Kidney epithelial cell (primary cell): Measurements from ENCODE around the gene PGAP1. TPM values are rescaled to one million over a fixed set of nuclear protein-coding genes. Genes with fewer than 3 reads are reported as not detected.

ENCODE experiments used
- DNase-seq: peaks from one replicate; pipeline ENCODE4 v3.0.0-alpha.2; 2010; ENCODE audit warnings: low read depth
- H3K27me3 ChIP-seq: 2 replicates; pipeline ENCODE4 v1.6.0; 2011; ENCODE audit warnings: low read length; ENCODE audit not compliant: control insufficient read depth, insufficient read depth
- H3K36me3 ChIP-seq: 2 replicates; pipeline ENCODE4 v1.5.1; 2011; ENCODE audit warnings: low read length; ENCODE audit not compliant: control insufficient read depth, insufficient read depth
- H3K4me3 ChIP-seq: 2 replicates; pipeline ENCODE4 v1.5.1; 2011; ENCODE audit warnings: low read depth, mild to moderate bottlenecking, control low read depth, low read length
- CTCF ChIP-seq: IDR thresholded peaks from 2 replicates; pipeline ENCODE4 v1.5.1; 2011; ENCODE audit warnings: mild to moderate bottlenecking, moderate library complexity, low read length, control low read depth, inconsistent platforms; ENCODE audit not compliant: insufficient read depth, poor library complexity, severe bottlenecking
- total RNA-seq: library from RNA; depleted of rRNA; stranded (reverse); fragments of >200 nt; gene quantifications from 2 replicates; pipeline ENCODE4 v1.2.3, GENCODE V29; 2015

The PGAP1 gene
- total RNA-seq, 1 donor from 2014 or later: 5.3 TPM

DNA sequence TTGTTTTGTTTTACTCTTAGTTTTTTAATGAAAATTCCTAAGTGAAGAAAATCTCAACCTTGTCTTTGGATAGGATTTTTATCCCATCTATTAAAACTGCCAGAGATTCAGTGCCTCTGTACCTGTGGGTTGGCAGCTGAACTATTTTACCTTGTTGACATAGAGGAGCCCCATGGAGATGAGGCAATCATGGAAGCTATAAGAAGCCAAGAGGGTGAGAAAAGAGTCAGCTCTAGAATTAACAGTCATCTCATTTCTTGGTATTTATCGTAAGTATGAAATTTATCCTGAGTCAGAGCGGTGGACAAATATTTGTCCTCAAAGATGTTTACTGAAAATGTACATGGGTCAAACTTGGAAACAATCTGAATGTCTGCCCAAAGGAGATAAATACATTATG, 35.8 kb upstream of the PGAP1 start:
- no peaks in the 10 kb centered on the region for H3K36me3 ChIP-seq
- H3K4me3 ChIP-seq: no peak overlapping the region
- H3K27me3 ChIP-seq: no peaks in the 10 kb centered on the region
- no peak for TF ChIP-seq CTCF
- DNase-seq: no peak

GRCh38 chr2:196961889-196962288, 35.4 kb upstream of the PGAP1 start:
- Histone ChIP-seq H3K36me3 (no peaks in the 10 kb centered on the region), H3K27me3 (no peaks in the 10 kb centered on the region), H3K4me3 (no peak overlapping the region)
- no peak for TF ChIP-seq CTCF
- no peak for DNase-seq

DNA sequence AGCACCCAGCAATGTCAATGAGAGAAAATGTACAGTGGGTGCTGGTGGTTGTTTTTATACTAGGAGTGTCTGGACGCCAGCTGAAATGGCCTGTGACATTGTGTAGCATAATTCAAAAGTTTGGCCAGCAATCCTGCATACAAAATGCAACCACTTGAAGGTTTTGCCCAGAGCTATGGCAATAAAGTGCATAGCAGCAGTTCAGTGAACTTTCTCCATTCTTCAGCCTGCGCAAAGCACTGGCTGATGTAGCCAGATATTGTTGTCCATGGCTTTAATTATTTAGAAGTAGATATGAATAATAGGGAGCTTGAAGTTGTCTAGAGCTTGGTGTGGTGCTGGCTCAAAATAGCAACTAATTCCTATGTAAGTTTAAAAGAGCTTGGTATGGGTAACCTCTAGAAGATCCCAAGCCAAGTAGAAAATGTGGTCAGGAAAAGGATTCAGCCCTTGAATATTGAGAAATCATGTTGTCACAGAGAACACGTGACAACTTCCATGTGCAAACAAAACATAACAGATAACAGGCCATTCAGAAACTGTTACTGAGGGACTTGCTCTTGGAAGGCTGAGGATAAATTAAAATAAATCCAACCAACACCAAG, 33.3 kb upstream of the PGAP1 start:
- DNase-seq: no peak
- Histone ChIP-seq H3K36me3 (no peaks in the 10 kb centered on the region), H3K4me3 (no peak overlapping the region), H3K27me3 (no peaks in the 10 kb centered on the region)
- no peak for TF ChIP-seq CTCF

DNA sequence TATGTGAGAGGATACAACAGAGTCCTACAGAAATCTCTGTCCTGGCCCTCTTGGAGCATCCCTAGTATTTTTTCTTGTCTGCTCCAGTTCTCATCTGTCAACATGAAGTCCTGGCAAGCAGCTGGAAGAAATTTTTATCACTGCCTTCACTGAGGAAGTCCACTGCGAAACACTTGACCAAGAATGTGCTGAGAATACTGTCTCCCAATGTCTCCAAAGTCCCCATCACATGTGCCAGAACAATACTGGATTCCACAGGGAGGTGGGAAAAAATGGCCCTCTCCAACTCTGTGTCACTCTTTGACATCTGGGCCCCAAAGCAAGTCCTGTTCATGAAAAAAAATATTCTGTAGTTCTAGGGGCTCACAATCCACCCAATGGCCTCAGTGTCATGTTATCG, 32.8 kb upstream of the PGAP1 start:
- Histone ChIP-seq H3K4me3 (no peak overlapping the region), H3K36me3 (no peaks in the 10 kb centered on the region), H3K27me3 (no peaks in the 10 kb centered on the region)
- no peak for TF ChIP-seq CTCF
- no peak for DNase-seq

DNA sequence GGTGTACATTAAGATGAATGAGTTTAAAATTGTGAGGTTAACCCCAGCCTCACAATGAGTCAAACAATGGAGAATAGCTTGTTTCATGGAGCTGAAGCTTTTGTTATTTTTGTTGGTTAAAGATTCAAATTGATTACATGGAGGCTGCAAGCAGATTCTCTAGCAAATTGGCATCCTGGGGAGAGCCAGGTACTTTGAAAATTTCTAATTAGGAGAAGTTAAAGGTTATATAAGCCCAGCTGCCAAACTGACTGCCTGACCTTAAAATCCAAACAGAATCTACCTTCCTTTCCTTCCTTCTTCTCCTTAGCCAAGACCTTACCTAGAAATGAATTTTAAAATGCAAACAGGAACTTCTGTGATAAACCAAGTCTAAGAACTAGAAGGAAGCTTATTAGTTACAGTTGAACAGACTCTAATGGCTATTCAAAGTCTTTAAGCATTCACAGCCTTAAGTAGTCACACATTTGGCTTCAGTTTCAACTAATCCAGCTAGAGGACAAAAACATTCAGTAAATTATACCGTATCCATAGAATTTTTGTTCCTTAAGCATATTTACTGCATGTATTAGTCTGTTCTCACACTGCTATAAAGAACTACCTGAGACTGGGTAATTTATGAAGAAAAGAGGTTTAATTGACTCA, 31.5 kb upstream of the PGAP1 start:
- H3K27me3 ChIP-seq: no peaks in the 10 kb centered on the region
- DNase-seq: no peak
- no peak for TF ChIP-seq CTCF
- H3K36me3 ChIP-seq: no peaks in the 10 kb centered on the region
- H3K4me3 ChIP-seq: no peak overlapping the region

- H3K27me3 ChIP-seq: no peaks in the 10 kb centered on the region
- no peak for DNase-seq
- TF ChIP-seq CTCF: no peak
- H3K4me3 ChIP-seq: no peak overlapping the region
- H3K36me3 ChIP-seq: no peaks in the 10 kb centered on the region
These were observed 30.9 kb upstream of the PGAP1 start for GRCh38 chr2:196957442-196957841.
